Common myeloid progenitor, CD34-positive (primary cell): ENCODE results near the gene C9orf50.

Experiments
- CTCF ChIA-PET: fragments of 350-600 bp; sonication (Branson Sonifier 250); formaldehyde crosslinking; loops from one replicate; lab custom pipeline; 2021; ENCODE audit warnings: antibody characterized with exemption; lab: Charles Lee
- POLR2A ChIA-PET: fragments of 350-600 bp; sonication (Branson Sonifier 250); formaldehyde crosslinking; loops from one replicate; lab custom pipeline; 2021; ENCODE audit warnings: antibody characterized with exemption; lab: Charles Lee
- DNase-seq, 3 donors: peaks; one replicate each; pipeline versions ENCODE4 v3.0.0 to v3.0.0-alpha.2; 2013
- H3K27ac ChIP-seq, 2 experiments: 1 replicate in 1 of 2; 2 replicates in 1 of 2; pipeline ENCODE4 v1.7.0; 2013; ENCODE audit warnings: inconsistent platforms in 2 of 2, low read length in 2 of 2, mild to moderate bottlenecking in 2 of 2, low read depth in 1 of 2, moderate library complexity in 1 of 2; ENCODE audit not compliant: severe bottlenecking in 2 of 2, insufficient read depth in 1 of 2, poor library complexity in 1 of 2
- H3K27me3 ChIP-seq, 5 experiments: replicated peaks in 2 of 5; 1 replicate in 3 of 5; 2 replicates in 2 of 5; pipeline versions ENCODE4 v1.6.1 to v1.7.0; 2013; ENCODE audit warnings: low read length in 4 of 5, mild to moderate bottlenecking in 2 of 5, moderate library complexity in 2 of 5, inconsistent platforms in 1 of 5; ENCODE audit not compliant: insufficient read depth in 5 of 5, control insufficient read depth in 4 of 5
- H3K36me3 ChIP-seq, 4 experiments: 1 replicate in 2 of 4; 2 replicates in 2 of 4; pipeline versions ENCODE4 v1.6.1 to v1.7.0; 2013; ENCODE audit warnings: low read length in 3 of 4, control low read depth in 1 of 4, mild to moderate bottlenecking in 1 of 4; ENCODE audit not compliant: control insufficient read depth in 4 of 4, insufficient read depth in 4 of 4
- H3K4me1 ChIP-seq, 4 experiments: 1 replicate in 3 of 4; 2 replicates in 1 of 4; pipeline versions ENCODE4 v1.6.1 to v1.7.1; 2013; ENCODE audit warnings: low read length in 3 of 4, mild to moderate bottlenecking in 3 of 4, control low read depth in 1 of 4, inconsistent platforms in 1 of 4, moderate library complexity in 1 of 4; ENCODE audit not compliant: control insufficient read depth in 4 of 4, insufficient read depth in 4 of 4; ENCODE audit errors: control extremely low read depth in 1 of 4
- H3K4me3 ChIP-seq, 7 experiments: 1 replicate in 4 of 7; 2 replicates in 3 of 7; pipeline versions ENCODE4 v1.5.1 to v1.7.0; 2013; ENCODE audit warnings: mild to moderate bottlenecking in 7 of 7, low read length in 6 of 7, moderate library complexity in 6 of 7, inconsistent platforms in 2 of 7, low read depth in 2 of 7, control low read depth in 1 of 7; ENCODE audit not compliant: insufficient read depth in 4 of 7, control insufficient read depth in 1 of 7; ENCODE audit errors: extremely low read depth in 1 of 7
- H3K9me3 ChIP-seq, 5 experiments: 1 replicate in 4 of 5; 2 replicates in 1 of 5; pipeline versions ENCODE4 v1.6.1 to v1.7.1; 2013; ENCODE audit warnings: low read length in 4 of 5, mild to moderate bottlenecking in 2 of 5, inconsistent platforms in 1 of 5, low read depth in 1 of 5, moderate library complexity in 1 of 5; ENCODE audit not compliant: control insufficient read depth in 4 of 5, insufficient read depth in 2 of 5; ENCODE audit errors: control extremely low read depth in 1 of 5
- WGBS: methylation state at CpG from one replicate; pipeline ENCODE4 v1.1.5; 2013; ENCODE audit not compliant: insufficient coverage; 5-methylcytosine and 5-hydroxymethylcytosine counted together

Gene C9orf50

DNA sequence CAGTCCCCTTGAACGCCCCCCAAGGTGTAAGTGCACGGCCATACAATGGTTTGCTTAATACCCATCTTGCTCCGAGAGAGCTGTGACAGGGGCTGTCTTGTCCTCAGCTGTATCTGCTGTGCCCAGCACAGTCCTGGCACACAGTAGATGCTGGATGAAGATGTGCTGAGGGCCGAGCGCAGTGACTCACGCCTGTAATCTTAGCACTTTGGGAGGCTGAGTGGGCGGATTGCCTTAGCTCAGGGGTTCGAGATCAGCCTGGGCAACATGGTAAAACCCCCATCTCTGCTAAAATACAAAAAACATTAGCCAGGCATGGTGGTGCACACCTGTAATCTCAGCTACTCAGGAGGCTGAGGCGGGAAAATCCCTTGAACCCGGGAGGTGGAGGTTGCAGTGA lies 53.6 kb downstream of the C9orf50 start:
- Histone ChIP-seq H3K9me3 (no peaks in the 10 kb centered on the region), H3K4me1 (peaks cover 0 to 35% (median 29%) of the 10 kb centered on the region in 4 experiments), H3K36me3 (no peaks in the 10 kb centered on the region), H3K27me3 (peaks cover 0 to 21% (median 5%) of the 10 kb centered on the region in 5 experiments), H3K27ac (no peak overlapping the region), H3K4me3 (no peak overlapping the region)
- no peak for DNase-seq
- ChIA-PET POLR2A (no interaction called here), CTCF (interaction anchor here (0.7 kb wide), 2 partner anchors 21 to 41 kb away, joined by 3 read pairs; no protein-coding TSS in a partner anchor)
- WGBS = 94% methylated on average over 8 of the region's 10 CpGs

DNA sequence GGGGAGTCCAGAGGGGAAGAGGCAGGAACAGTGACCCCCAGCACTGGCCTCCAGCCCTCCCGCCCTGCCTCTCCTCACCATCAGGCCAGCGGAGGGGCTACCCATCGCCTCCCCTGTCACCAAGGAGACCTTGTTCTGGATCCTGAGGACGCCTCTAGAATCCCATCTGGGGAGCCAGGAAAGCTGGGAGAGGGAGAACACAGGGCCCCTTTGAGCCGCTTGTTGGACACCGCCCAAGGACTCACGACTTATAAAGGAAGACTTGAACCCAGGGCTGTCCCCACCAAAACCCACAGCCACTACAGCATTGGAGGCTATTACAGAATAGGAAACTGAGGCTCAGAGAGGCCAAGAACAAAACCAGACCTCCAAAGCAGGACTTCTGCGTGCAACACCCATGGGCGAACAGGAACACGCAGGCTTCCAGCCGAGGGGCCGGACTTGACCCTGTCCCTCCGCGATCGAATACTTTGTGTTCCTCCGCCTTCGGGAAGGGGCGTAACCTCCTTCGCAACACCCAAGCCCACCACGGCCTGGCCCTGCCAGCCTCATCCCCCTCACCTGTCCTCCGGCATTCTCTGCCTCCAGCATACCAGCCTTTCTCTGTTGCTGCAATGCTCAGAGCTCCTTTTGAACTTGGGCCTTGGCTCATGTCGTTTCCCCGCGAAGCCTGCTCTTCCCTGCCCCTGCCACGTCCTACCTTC lies 54.2 kb downstream of the C9orf50 start:
- POLR2A ChIA-PET = no interaction called here

GRCh38 chr9:129562917-129563316 lies 58.0 kb downstream of the C9orf50 start:
- H3K27me3 ChIP-seq = peaks cover 0 to 13% (median 3%) of the 10 kb centered on the region in 5 experiments
- WGBS = 90% methylated on average over 5 of the region's 8 CpGs
- no peak overlapping the region for H3K27ac ChIP-seq
- H3K4me3 ChIP-seq = no peak overlapping the region
- no peaks in the 10 kb centered on the region for H3K9me3 ChIP-seq
- H3K4me1 ChIP-seq = peaks cover 0 to 5% (median 3%) of the 10 kb centered on the region in 4 experiments
- DNase-seq = no peak
- POLR2A ChIA-PET = no interaction called here
- no peaks in the 10 kb centered on the region for H3K36me3 ChIP-seq
- CTCF ChIA-PET = no interaction called here

More for the DNA sequence above, 54.2 kb downstream of the C9orf50 start:
- Histone ChIP-seq H3K4me1 (peaks cover 0 to 35% (median 29%) of the 10 kb centered on the region in 4 experiments), H3K36me3 (no peaks in the 10 kb centered on the region), H3K9me3 (no peaks in the 10 kb centered on the region), H3K27ac (no peak overlapping the region), H3K27me3 (peaks cover 0 to 21% (median 5%) of the 10 kb centered on the region in 5 experiments), H3K4me3 (no peak overlapping the region)
- CTCF ChIA-PET = interaction anchor here (0.7 kb wide), 2 partner anchors 21 to 41 kb away, joined by 3 read pairs; no protein-coding TSS in a partner anchor
- WGBS = 95% methylated on average over 21 of the region's 25 CpGs
- DNase-seq = no peak

GRCh38 chr9:129562514-129562913 lies 58.4 kb downstream of the C9orf50 start:
- Histone ChIP-seq H3K4me3 (no peak overlapping the region), H3K27me3 (peaks cover 0 to 9% (median 0%) of the 10 kb centered on the region in 5 experiments), H3K9me3 (no peaks in the 10 kb centered on the region), H3K4me1 (peaks cover 0 to 2% (median under 1%) of the 10 kb centered on the region in 4 experiments), H3K27ac (no peak overlapping the region), H3K36me3 (no peaks in the 10 kb centered on the region)
- no peak for DNase-seq
- POLR2A ChIA-PET = no interaction called here
- 86% methylated on average over 11 of the region's 12 CpGs for WGBS
- CTCF ChIA-PET = no interaction called here
